ENCODE measurements around the gene RAB10. TPM values are rescaled to one million over a fixed set of nuclear protein-coding genes. Genes with fewer than 3 reads are reported as not detected.

RAB10 gene
- total RNA-seq, 1 experiment from 2014 or later: 167 TPM

- no peaks in the 10 kb centered on the region for H3K9me3 ChIP-seq (ENCODE audit: control insufficient read depth in 1 of 2, insufficient read depth in 1 of 2, low read depth in 1 of 2, low read length in 2 of 2)
- no peak overlapping the region for H3K4me3 ChIP-seq (replicated peaks in 1 of 2; ENCODE audit: low read depth in 1 of 2, low read length in 2 of 2)
- no peak overlapping the region for H3K4me2 ChIP-seq (ENCODE audit: low read length)
- no peaks in the 10 kb centered on the region for H3K9me2 ChIP-seq (ENCODE audit: insufficient read depth)
- H2AFZ ChIP-seq (ENCODE audit: low read depth, low read length, poor library complexity, severe bottlenecking): no peak overlapping the region
- no peaks in the 10 kb centered on the region for H3K4me1 ChIP-seq (ENCODE audit: control insufficient read depth in 1 of 2, insufficient read depth in 2 of 2, low read length in 2 of 2)
- ChIA-PET CTCF (no interaction called here), RAD21 (ENCODE audit: low non-redundant PET in 1 of 2, low total read pairs in 2 of 2, uncharacterized antibody in 2 of 2, unreplicated experiment in 2 of 2) (no interaction called here), POLR2A (no interaction called here)
- TF ChIP-seq REST (IDR thresholded peaks at IDR 0.05; ENCODE audit: low read depth) (no peak), EZH2phosphoT487 (IDR thresholded peaks at IDR 0.05; ENCODE audit: borderline replicate concordance) (no peak), TCF7L2 (IDR thresholded peaks at IDR 0.05; ENCODE audit: borderline replicate concordance, extremely low read depth, insufficient read depth, insufficient read length) (no peak), SIN3A (IDR thresholded peaks at IDR 0.05; ENCODE audit: low read depth) (no peak), EZH2 (IDR thresholded peaks at IDR 0.05) (no peak), ATF3 (IDR thresholded peaks at IDR 0.05) (no peak), JUND (IDR thresholded peaks at IDR 0.05) (no peak), POLR2AphosphoS5 (IDR thresholded peaks at IDR 0.05; ENCODE audit: low read depth, low read length) (no peak), ZNF274 (IDR thresholded peaks at IDR 0.05; ENCODE audit: low read depth, low read length) (no peak), EGR1 (IDR thresholded peaks at IDR 0.05; ENCODE audit: low read depth) (no peak), ZBTB33 (IDR thresholded peaks at IDR 0.05; ENCODE audit: extremely low read depth, insufficient replicate concordance, low read length) (no peak), CEBPB (IDR thresholded peaks at IDR 0.05; ENCODE audit: low read depth) (no peak), ELF1 (IDR thresholded peaks at IDR 0.05; ENCODE audit: borderline replicate concordance, low read depth) (no peak), CBX3 (IDR thresholded peaks at IDR 0.05; ENCODE audit: low read depth) (no peak), FOSL1 (IDR thresholded peaks at IDR 0.05; ENCODE audit: low read depth) (no peak), SRF (IDR thresholded peaks at IDR 0.05; ENCODE audit: low read depth) (no peak)
- H3K27ac ChIP-seq (ENCODE audit: low read depth, low read length): no peak overlapping the region
- ATAC-seq (no peak), DNase-seq (ENCODE audit: low read depth, low spot score) (no peak)
- intact Hi-C loops (cut with micrococcal nuclease): no loop called here
- TSS peak; percentile 18 for BruUV-seq (replicated peaks)
- peaks cover 63% of the 10 kb centered on the region for H3K79me2 ChIP-seq (ENCODE audit: insufficient read depth, low read length)
- no peaks in the 10 kb centered on the region for H3K27me3 ChIP-seq (ENCODE audit: insufficient read depth, low read length)
- no peaks in the 10 kb centered on the region for H4K20me1 ChIP-seq (ENCODE audit: insufficient read depth)
- no peak overlapping the region for H3K9ac ChIP-seq (ENCODE audit: low read length)
- H3K36me3 ChIP-seq (ENCODE audit: control insufficient read depth in 1 of 2, insufficient read depth in 2 of 2, low read length in 2 of 2): peaks cover 0 to 8% of the 10 kb centered on the region in 2 experiments; a peak in 2 of 4 replicates
Observed at GRCh38 chr2:26114151-26114550, 80.3 kb downstream of the RAB10 start.

Data from HCT116 (cell line).